ENCODE data around the gene CDC25B. TPM values are rescaled to one million over a fixed set of nuclear protein-coding genes. Genes with fewer than 3 reads are reported as not detected.

Gene CDC25B
- total and polyA plus RNA-seq, 2 of the 8 experiments (the other 6 are each of a cell fraction or from before 2014, with no cell fraction given) = 21.7 to 31.2 TPM

DNA sequence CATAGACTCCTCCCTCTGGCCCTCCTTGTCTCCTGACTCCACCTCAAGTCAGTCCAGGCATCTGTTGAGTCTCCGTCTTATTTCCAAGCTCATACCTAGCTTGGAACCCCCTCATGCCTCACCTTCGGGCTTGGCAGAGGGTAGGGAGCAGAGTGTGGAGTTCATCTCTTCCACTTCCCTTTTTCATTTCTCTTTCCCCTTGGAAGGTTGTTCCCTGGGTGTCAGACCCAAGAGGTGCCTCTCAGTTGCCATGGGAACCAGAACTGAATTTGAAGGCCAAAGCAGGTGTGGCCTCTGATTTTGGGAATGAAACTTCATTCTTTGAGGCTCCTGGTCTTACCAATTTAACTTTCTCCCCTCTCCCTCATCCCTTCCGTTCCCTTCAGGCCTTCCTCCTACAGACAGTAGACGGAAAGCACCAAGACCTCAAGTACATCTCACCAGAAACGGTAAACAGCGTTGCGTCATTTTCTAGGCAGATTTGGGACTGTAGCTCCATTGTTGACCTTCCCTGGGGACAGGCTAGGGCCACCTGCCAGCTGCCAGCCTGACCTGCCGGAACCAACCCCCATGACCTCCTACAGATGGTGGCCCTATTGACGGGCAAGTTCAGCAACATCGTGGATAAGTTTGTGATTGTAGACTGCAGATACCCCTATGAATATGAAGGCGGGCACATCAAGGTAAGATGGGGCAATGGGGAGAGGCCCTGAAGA is 6.6 kb downstream of the CDC25B start (continued):
- no peak for TF ChIP-seq KDM5A (IDR thresholded peaks at IDR 0.05; ENCODE audit: low read length)
- no peak for TF ChIP-seq ASH2L (IDR thresholded peaks at IDR 0.05; ENCODE audit: low read length)
- TF ChIP-seq TAF1 (IDR thresholded peaks at IDR 0.05; ENCODE audit: low read depth, low read length) = no peak
- no peak for TF ChIP-seq HDAC2 (IDR thresholded peaks at IDR 0.05; ENCODE audit: borderline replicate concordance in 1 of 2, low read depth in 2 of 2, low read length in 2 of 2)
- no peak for TF ChIP-seq POU5F1 (IDR thresholded peaks at IDR 0.05; ENCODE audit: low read depth, low read length)
- no peak for TF ChIP-seq RFX5 (IDR thresholded peaks at IDR 0.05; ENCODE audit: borderline replicate concordance, low read depth, low read length)
- TF ChIP-seq SIRT6 (IDR thresholded peaks at IDR 0.05; ENCODE audit: low read length) = no peak
- TF ChIP-seq CHD2 (IDR thresholded peaks at IDR 0.05; ENCODE audit: low read length) = no peak

All from H1 (cell line).